Measurements from ENCODE around the gene EIF4G3.
"Not testable (repeated sequence)": the region's sequence is repeated elsewhere in the genome, so short reads cannot be mapped to it uniquely, and the experiment has no call there.

- not testable (repeated sequence) for TF ChIP-seq CTCF, POLR2A, EP300 (IDR thresholded peaks at IDR 0.05)
Measured at GRCh38 chr1:21173096-21173495, 3.6 kb downstream of the EIF4G3 start.
